Measurements from ENCODE around the gene TIMP2. TPM values are rescaled to one million over a fixed set of nuclear protein-coding genes. Genes with fewer than 3 reads are reported as not detected.

TIMP2 gene
- total and polyA plus RNA-seq, 2 of the 8 experiments (the other 6 are each of a cell fraction or from before 2014, with no cell fraction given): 18.2 to 43.3 TPM

DNA sequence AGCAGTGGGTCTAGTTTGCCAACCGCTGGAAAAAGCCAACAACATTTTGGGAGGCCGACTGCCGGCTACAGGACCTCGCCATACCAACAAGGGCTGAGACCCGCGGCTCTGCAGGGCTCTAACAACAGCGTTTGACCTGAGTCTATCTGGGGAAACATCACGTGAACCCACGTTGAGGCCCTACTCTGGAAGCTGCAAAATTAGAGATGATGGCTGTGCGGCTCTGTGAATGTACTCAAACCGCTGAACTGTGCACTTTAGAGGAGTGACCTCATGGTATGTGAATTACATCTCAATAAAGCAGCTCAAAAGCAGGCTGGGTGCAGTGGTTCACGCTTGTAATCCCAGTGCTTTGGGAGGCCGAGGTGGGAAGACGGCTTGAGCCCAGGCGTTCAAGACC lies 12.1 kb downstream of the TIMP2 start:
- H2BK5ac ChIP-seq (ENCODE audit: low read depth, low read length): no peak overlapping the region
- no peak overlapping the region for H2BK12ac ChIP-seq (ENCODE audit: low read depth, low read length)
- H3K79me1 ChIP-seq (ENCODE audit: low read depth, low read length): peaks cover 10% of the 10 kb centered on the region
- H3K18ac ChIP-seq (ENCODE audit: extremely low read depth, low read length): no peak overlapping the region
- H4K91ac ChIP-seq (replicated peaks; ENCODE audit: insufficient read length, low read length): no peak overlapping the region
- H3K4me3 ChIP-seq (ENCODE audit: extremely low read depth in 1 of 4, insufficient read depth in 2 of 4, low read depth in 3 of 4, low read length in 4 of 4): no peak overlapping the region
- peaks cover 0 to 38% of the 10 kb centered on the region in 2 experiments; a peak in 2 of 4 replicates for H3K79me2 ChIP-seq (ENCODE audit: control insufficient read depth in 1 of 2, insufficient read depth in 2 of 2, low read length in 2 of 2)
- no peak overlapping the region for H2AK5ac ChIP-seq (ENCODE audit: low read depth, low read length)
- no peak overlapping the region for H4K5ac ChIP-seq (ENCODE audit: insufficient read length, low read depth, low read length)
- WGBS, 2 experiments (ENCODE audit: extremely low coverage in 1 of 2, insufficient coverage in 1 of 2, insufficient read length in 1 of 2, insufficient replicate concordance in 2 of 2, low coverage in 1 of 2, low lambda C conversion rate in 2 of 2, missing lambda C conversion rate in 1 of 2): 96% methylated on average over 15 of the region's 15 CpGs; no CpG with 5 or more reads in 1 of the 2 experiments
- H2BK120ac ChIP-seq (replicated peaks; ENCODE audit: low read depth, low read length): no peak overlapping the region
- H4K8ac ChIP-seq (ENCODE audit: extremely low read depth, insufficient read depth, low read length): no peak overlapping the region
- TF ChIP-seq EP300 (IDR thresholded peaks at IDR 0.05; ENCODE audit: borderline replicate concordance in 1 of 2, low read depth in 2 of 2, low read length in 2 of 2) (no peak), TCF12 (IDR thresholded peaks at IDR 0.05; ENCODE audit: low read depth, low read length) (no peak)
- TF ChIP-seq, protein P1, sequence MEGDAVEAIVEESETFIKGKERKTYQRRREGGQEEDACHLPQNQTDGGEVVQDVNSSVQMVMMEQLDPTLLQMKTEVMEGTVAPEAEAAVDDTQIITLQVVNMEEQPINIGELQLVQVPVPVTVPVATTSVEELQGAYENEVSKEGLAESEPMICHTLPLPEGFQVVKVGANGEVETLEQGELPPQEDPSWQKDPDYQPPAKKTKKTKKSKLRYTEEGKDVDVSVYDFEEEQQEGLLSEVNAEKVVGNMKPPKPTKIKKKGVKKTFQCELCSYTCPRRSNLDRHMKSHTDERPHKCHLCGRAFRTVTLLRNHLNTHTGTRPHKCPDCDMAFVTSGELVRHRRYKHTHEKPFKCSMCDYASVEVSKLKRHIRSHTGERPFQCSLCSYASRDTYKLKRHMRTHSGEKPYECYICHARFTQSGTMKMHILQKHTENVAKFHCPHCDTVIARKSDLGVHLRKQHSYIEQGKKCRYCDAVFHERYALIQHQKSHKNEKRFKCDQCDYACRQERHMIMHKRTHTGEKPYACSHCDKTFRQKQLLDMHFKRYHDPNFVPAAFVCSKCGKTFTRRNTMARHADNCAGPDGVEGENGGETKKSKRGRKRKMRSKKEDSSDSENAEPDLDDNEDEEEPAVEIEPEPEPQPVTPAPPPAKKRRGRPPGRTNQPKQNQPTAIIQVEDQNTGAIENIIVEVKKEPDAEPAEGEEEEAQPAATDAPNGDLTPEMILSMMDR (IDR thresholded peaks at IDR 0.05; ENCODE audit: control extremely low read depth in 1 of 3, insufficient read depth in 1 of 3, low read depth in 1 of 3, low read length in 3 of 3): no peak
- no peaks in the 10 kb centered on the region for H3K23me2 ChIP-seq (ENCODE audit: low read depth, low read length)
- H3K23ac ChIP-seq (ENCODE audit: insufficient read length): no peak overlapping the region
- no peak overlapping the region for H3K4ac ChIP-seq (replicated peaks; ENCODE audit: insufficient read length, low read depth, low read length)
- H3K27ac ChIP-seq (ENCODE audit: low read depth, low read length): no peak overlapping the region
- POLR2A ChIA-PET (ENCODE audit: partially characterized antibody): no interaction called here
- H3K14ac ChIP-seq (ENCODE audit: insufficient read length): no peak overlapping the region
- CTCF ChIA-PET (ENCODE audit: partially characterized antibody): interaction anchor here (0.7 to 4.3 kb wide), 4 partner anchors 9 to 80 kb away, joined by 3 to 20 read pairs (median 4); partner anchors contain the start of gene CEP295NL
- no peak overlapping the region for H3K4me2 ChIP-seq (ENCODE audit: insufficient read depth in 1 of 2, low read depth in 2 of 2, low read length in 2 of 2)
- H2AFZ ChIP-seq (ENCODE audit: low read length): no peak overlapping the region
- peaks cover 0 to 13% (median 7%) of the 10 kb centered on the region in 4 experiments for H3K4me1 ChIP-seq (replicated peaks in 1 of 4; ENCODE audit: control insufficient read depth in 3 of 4, insufficient read depth in 4 of 4, low read length in 3 of 4)
- FAIRE-seq: no peak
- no peaks in the 10 kb centered on the region for H3K36me3 ChIP-seq (ENCODE audit: control insufficient read depth in 2 of 4, insufficient read depth in 4 of 4, low read length in 3 of 4)
- no peaks in the 10 kb centered on the region; a peak in 1 of 7 replicates for H3K27me3 ChIP-seq (replicated peaks in 1 of 4; ENCODE audit: control insufficient read depth in 3 of 4, extremely low read depth in 1 of 4, insufficient read depth in 3 of 4, low read length in 3 of 4)
- H4K20me1 ChIP-seq (replicated peaks in 1 of 2; ENCODE audit: control insufficient read depth in 1 of 2, insufficient read depth in 2 of 2, low read length in 2 of 2): peaks cover 2 to 16% of the 10 kb centered on the region in 2 experiments
- no peak overlapping the region for H2BK20ac ChIP-seq (ENCODE audit: low read length)
- no peak overlapping the region for H2BK15ac ChIP-seq (ENCODE audit: low read length)
- DNase-seq (ENCODE audit: low read depth in 1 of 2, low spot score in 2 of 2): no peak
- H3K56ac ChIP-seq (replicated peaks; ENCODE audit: insufficient read length, low read depth, low read length): no peak overlapping the region
- H3K9ac ChIP-seq (replicated peaks in 1 of 4; ENCODE audit: extremely low read depth in 1 of 4, low read depth in 3 of 4, low read length in 3 of 4): no peak overlapping the region
- H3K9me3 ChIP-seq (ENCODE audit: insufficient read depth in 2 of 2, low read depth in 1 of 2, low read length in 1 of 2): no peaks in the 10 kb centered on the region

Data from H1 (cell line).